Spleen (tissue), 11 donors: ENCODE results near the gene ST6GALNAC1. TPM values are rescaled to one million over a fixed set of nuclear protein-coding genes. Genes with fewer than 3 reads are reported as not detected.
"Not testable (repeated sequence)": the region's sequence is repeated elsewhere in the genome, so short reads cannot be mapped to it uniquely, and the experiment has no call there.

Experiments used
- DNase-seq: peaks from one replicate; pipeline ENCODE4 v3.0.0-alpha.2; 2020
- H3K27ac ChIP-seq, 8 donors: fragments of 200-600 bp; sonication (generic) in 7 of 8; 1 replicate in 4 of 8; 2 replicates in 4 of 8; pipeline versions ENCODE4 v1.5.0 to v1.8.0; 2016 to 2021; ENCODE audit warnings: inconsistent platforms in 4 of 8, mild to moderate bottlenecking in 4 of 8, moderate library complexity in 1 of 8
- H3K27me3 ChIP-seq, 7 donors: fragments of 200-600 bp; sonication (generic) in 6 of 7; replicated peaks in 1 of 7; 1 replicate in 4 of 7; 2 replicates in 3 of 7; pipeline versions ENCODE4 v1.5.0 to v1.8.0; 2016 to 2021; ENCODE audit warnings: inconsistent platforms in 3 of 7, mild to moderate bottlenecking in 1 of 7
- H3K36me3 ChIP-seq, 6 donors: fragments of 200-600 bp; sonication (generic) in 5 of 6; 1 replicate in 4 of 6; 2 replicates in 2 of 6; pipeline versions ENCODE4 v1.5.0 to v1.8.0; 2016 to 2021; ENCODE audit warnings: inconsistent platforms in 2 of 6
- H3K4me1 ChIP-seq, 6 donors: fragments of 200-600 bp; sonication (generic) in 5 of 6; 1 replicate in 3 of 6; 2 replicates in 3 of 6; pipeline versions ENCODE4 v1.5.0 to v1.8.0; 2016 to 2021; ENCODE audit warnings: inconsistent platforms in 3 of 6
- H3K4me3 ChIP-seq, 8 donors: fragments of 200-600 bp; sonication (generic) in 7 of 8; 1 replicate in 4 of 8; 2 replicates in 4 of 8; pipeline versions ENCODE4 v1.5.0 to v1.8.0; 2016 to 2021; ENCODE audit warnings: inconsistent platforms in 4 of 8, mild to moderate bottlenecking in 4 of 8, moderate library complexity in 2 of 8
- H3K9me3 ChIP-seq, 8 donors: fragments of 200-600 bp; sonication (generic) in 7 of 8; 1 replicate in 4 of 8; 2 replicates in 4 of 8; pipeline versions ENCODE4 v1.5.0 to v1.8.0; 2016 to 2021; ENCODE audit warnings: inconsistent platforms in 4 of 8
- POLR2A ChIP-seq, 3 donors: fragments of 450-650 bp; IDR thresholded peaks; one replicate each; pipeline ENCODE4 v1.5.1; 2017; ENCODE audit warnings: antibody characterized with exemption in 3 of 3, mild to moderate bottlenecking in 1 of 3
- POLR2AphosphoS5 ChIP-seq, 3 donors: sonication (generic); formaldehyde crosslinking; IDR thresholded peaks; one replicate each; pipeline ENCODE4 v1.5.1; 2017; ENCODE audit warnings: antibody characterized with exemption in 3 of 3
- WGBS, 5 donors: extraction: QIAGEN DNeasy Blood & Tissue Kit in 3 of 5; methylation state at CpG; one replicate each; pipeline versions ENCODE4 v1.1.5 to v1.1.7; 2013 to 2018; 5-methylcytosine and 5-hydroxymethylcytosine counted together
- intact Hi-C: fragments of 100-400 bp; cut with DNase I; formaldehyde crosslinking; loops from one replicate; pipeline ENCODE4 v1.15.0; 2023; ENCODE audit warnings: low total_unique reads
- polyA plus RNA-seq, 3 donors: library from polyadenylated mRNA; stranded (reverse); fragments of 200-250 nt; gene quantifications; one replicate each; pipeline ENCODE4 v1.2.1, GENCODE V29; 2013
- total RNA-seq, 7 donors: library from RNA; depleted of rRNA in 3 of 7; stranded (reverse); fragments of >200 nt in 3 of 7; fragmentation: NEBNext Ultra II Directional in 4 of 7; extraction: Animal tissue kit (Norgen Biotek cat#: 25700) in 4 of 7; gene quantifications; one replicate each; pipeline versions ENCODE4 v1.1.0 to v1.2.1, GENCODE V29; 2016 to 2021
- TF ChIP-seq, protein P1 (sequence below), 11 experiments: fragments of 200-600 bp in 7 of 11; fragments of 450-650 bp in 4 of 11; sonication (generic) in 4 of 11; IDR thresholded peaks in 8 of 11; conservative IDR thresholded peaks in 3 of 11; 1 replicate in 7 of 11; 2 replicates in 4 of 11; pipeline versions ENCODE4 v1.4.0 to v1.8.0; 2016 to 2021; ENCODE audit warnings: antibody characterized with exemption in 11 of 11, inconsistent platforms in 4 of 11, mild to moderate bottlenecking in 1 of 11
- donor health status: healthy with polysubstance abuse.
- donor health status: DM: no; HTN: no; CAD: no; lungs with moderate emphysema.
- donor health status: DM: no; HTN: no; CAD: no.
- donor health status: Bipolar disorder and iron deficiency.
- donor health status: healthy.
- donor health status: DM: no; HTN: no; CAD: no.
- donor health status: DM: yes; HTN: yes; CAD: no.

ST6GALNAC1 gene
- total and polyA plus RNA-seq, 10 donors = 2.3 to 25.3 (median 12.9) TPM

DNA sequence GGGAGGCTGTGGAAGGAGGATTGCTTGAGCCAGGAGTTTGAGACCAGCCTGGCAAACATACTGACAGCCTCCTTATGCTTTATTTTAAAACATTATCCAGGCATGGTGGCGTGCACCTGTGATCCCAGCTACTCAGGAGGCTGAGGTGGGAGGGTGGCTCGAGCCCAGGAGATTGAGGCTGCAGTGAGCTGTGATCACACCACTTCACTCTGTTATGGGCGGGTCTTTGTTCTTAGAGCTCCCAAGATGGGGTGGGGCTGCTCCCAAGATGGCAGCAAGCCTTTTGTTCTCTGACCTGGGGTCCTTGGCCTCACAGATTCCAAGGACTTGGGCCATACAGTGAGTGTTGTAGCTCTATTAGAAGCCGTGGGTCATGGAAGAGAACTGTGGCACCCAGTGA, 31.8 kb downstream of the ST6GALNAC1 start:
- Histone ChIP-seq H3K27me3 (no peaks in the 10 kb centered on the region), H3K4me3 (no peak overlapping the region), H3K9me3 (peaks cover 0 to 7% (median 0%) of the 10 kb centered on the region in 8 donors), H3K4me1 (no peaks in the 10 kb centered on the region), H3K27ac (no peak overlapping the region), H3K36me3 (no peaks in the 10 kb centered on the region)
- no peak for TF ChIP-seq POLR2AphosphoS5 (IDR thresholded peaks at IDR 0.05)
- TF ChIP-seq, protein P1, sequence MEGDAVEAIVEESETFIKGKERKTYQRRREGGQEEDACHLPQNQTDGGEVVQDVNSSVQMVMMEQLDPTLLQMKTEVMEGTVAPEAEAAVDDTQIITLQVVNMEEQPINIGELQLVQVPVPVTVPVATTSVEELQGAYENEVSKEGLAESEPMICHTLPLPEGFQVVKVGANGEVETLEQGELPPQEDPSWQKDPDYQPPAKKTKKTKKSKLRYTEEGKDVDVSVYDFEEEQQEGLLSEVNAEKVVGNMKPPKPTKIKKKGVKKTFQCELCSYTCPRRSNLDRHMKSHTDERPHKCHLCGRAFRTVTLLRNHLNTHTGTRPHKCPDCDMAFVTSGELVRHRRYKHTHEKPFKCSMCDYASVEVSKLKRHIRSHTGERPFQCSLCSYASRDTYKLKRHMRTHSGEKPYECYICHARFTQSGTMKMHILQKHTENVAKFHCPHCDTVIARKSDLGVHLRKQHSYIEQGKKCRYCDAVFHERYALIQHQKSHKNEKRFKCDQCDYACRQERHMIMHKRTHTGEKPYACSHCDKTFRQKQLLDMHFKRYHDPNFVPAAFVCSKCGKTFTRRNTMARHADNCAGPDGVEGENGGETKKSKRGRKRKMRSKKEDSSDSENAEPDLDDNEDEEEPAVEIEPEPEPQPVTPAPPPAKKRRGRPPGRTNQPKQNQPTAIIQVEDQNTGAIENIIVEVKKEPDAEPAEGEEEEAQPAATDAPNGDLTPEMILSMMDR (IDR thresholded peaks at IDR 0.05 in 8 of 11, conservative IDR thresholded peaks at IDR 0.05 in 3 of 11) = no peak
- TF ChIP-seq POLR2A (IDR thresholded peaks at IDR 0.05) = no peak
- intact Hi-C loops = no loop called here
- WGBS, 5 donors = 64 to 98% (median 86%) methylated on average over 4 of the region's 4 CpGs
- no peak for DNase-seq

DNA sequence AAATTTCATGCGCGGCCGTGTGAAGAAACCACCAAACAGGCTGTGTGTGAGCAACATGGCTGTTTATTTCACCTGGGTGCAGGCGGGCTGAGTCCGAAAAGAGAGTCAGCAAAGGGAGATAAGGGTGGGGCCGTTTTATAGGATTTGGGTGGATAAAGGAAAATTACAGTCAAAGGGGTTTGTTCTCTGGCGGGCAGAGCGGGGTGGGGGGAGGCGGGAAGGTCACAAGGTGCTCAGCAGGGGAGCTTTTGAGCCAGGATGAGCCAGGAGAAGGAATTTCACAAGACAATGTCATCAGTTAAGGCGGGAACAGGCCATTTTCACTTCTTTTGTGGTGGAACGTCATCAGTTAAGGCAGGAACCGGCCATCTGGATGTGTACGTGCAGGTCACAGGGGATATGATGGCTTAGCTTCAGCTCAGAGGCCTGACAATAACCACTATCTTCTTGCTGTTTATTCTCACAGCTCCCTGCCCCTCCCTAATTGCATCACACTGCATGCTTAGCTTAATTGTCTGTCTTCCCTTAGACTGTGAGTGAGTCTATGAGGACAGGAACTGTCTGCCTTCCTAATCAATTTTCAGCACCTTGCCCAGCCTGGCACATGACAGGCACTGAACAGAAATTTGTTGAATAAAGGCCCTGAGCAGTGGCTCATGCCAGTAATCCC, 32.3 kb downstream of the ST6GALNAC1 start:
- DNase-seq = not testable (repeated sequence)

DNA sequence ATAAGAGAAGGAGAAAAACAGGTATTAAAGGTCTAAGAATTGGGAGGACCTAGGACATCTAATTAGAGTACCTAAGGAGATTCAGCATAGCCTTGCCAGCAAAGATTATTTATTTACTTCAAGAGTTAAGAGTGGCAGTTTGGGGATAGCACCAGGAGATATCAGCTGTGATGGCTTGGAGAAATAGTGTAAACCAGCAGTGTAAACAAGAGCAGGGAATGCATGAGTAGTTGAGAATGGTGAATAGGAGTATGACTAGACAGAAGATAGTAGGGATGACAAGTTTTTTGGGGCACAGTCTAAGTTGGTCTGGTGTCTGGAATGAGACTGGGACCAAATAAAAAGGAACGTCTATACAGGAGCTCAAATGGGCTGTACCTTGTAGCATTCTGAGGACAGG, 36.9 kb downstream of the ST6GALNAC1 start:
- DNase-seq, H3K27me3 ChIP-seq, H3K4me1 ChIP-seq, H3K27ac ChIP-seq, H3K9me3 ChIP-seq, intact Hi-C loops, H3K36me3 ChIP-seq, H3K4me3 ChIP-seq: not testable (repeated sequence)
- 61 to 95% (median 81%) methylated on average over 1 of the region's 1 CpG for WGBS, 5 donors

More for the DNA sequence above, 32.3 kb downstream of the ST6GALNAC1 start:
- H3K4me3 ChIP-seq, H3K9me3 ChIP-seq, H3K4me1 ChIP-seq, H3K27ac ChIP-seq, H3K27me3 ChIP-seq, intact Hi-C loops, H3K36me3 ChIP-seq: not testable (repeated sequence)
- 67 to 71% (median 68%) methylated on average over 13 of the region's 13 CpGs for WGBS, 5 donors

DNA sequence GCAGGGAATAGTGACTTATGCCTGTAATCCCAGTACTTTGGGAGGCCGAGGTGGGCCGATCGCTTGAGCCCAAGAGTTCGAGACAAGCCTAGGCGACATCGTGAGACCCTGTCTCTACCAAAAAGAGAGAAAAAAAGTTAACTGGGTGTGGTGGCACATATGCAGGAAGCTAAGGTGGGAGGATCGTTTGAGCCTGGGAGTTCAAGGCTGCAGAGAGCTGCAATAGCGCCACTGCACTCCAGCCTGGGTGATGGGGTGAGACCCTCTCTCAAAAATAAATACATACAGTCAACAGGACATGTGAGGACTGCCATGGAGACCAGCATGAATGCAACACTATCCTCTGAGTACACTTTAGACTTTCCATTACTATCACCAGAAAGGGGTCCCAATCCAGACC, 42.5 kb downstream of the ST6GALNAC1 start:
- no peaks in the 10 kb centered on the region for H3K9me3 ChIP-seq
- H3K4me1 ChIP-seq = peaks cover 17 to 52% (median 41%) of the 10 kb centered on the region in 6 donors
- H3K27me3 ChIP-seq = peaks cover 0 to 16% (median 0%) of the 10 kb centered on the region in 7 donors
- intact Hi-C loops = no loop called here
- no peak overlapping the region for H3K4me3 ChIP-seq
- DNase-seq = no peak
- 71 to 80% (median 72%) methylated on average over 8 of the region's 8 CpGs for WGBS, 5 donors
- no peaks in the 10 kb centered on the region for H3K36me3 ChIP-seq
- peak overlapping the region in 7 of 8 donors; percentile 52 to 85 (median 76) for H3K27ac ChIP-seq
- TF ChIP-seq POLR2AphosphoS5 (IDR thresholded peaks at IDR 0.05) (no peak), POLR2A (IDR thresholded peaks at IDR 0.05) (no peak)
- TF ChIP-seq, protein P1 (IDR thresholded peaks at IDR 0.05 in 8 of 11, conservative IDR thresholded peaks at IDR 0.05 in 3 of 11) = no peak

DNA sequence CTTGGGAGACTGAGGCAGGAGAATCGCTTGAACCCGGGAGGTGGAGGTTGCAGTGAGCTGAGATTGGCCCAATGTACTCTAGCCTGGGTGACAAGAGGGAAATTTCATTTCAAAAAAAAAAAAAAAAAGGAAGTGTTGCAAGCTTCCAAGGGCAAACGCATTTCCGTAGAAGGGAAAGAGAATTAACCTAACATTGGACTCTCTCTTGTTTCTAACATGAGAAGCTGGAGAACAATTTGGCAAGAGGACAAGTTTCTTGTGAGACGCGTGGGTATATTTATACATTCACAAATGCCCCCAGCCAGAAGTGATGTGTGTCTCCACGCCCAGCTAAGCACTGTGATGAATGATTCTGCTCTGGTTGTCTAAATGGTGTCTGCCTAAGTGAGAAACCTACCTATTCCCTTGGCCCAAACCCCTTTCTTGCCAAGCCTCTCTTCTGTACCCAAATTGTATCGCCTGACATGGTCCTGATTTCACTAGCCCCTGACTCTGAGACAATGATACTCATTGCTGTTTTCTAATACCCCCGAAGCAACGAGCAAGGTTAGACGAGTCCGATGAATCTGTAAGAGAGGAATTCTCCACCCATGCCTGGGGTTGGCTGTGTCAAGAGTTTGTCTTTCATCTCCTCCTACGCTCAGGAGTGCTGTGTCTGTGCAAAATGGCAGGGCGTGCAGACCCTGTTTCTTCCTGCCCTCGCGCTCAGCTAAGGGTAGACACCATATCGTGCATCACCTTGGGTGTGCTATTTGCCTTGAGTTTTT, 43.7 kb downstream of the ST6GALNAC1 start:
- Histone ChIP-seq H3K27ac (peak overlapping the region in 7 of 8 donors; percentile 65 to 85 (median 76)), H3K36me3 (no peaks in the 10 kb centered on the region), H3K4me1 (peaks cover 17 to 52% (median 41%) of the 10 kb centered on the region in 6 donors), H3K27me3 (peaks cover 0 to 19% (median 0%) of the 10 kb centered on the region in 7 donors), H3K4me3 (peak overlapping the region in 1 of 8 donors; percentile 31), H3K9me3 (no peaks in the 10 kb centered on the region)
- no peak for DNase-seq
- WGBS, 5 donors = 48 to 64% (median 50%) methylated on average over 17 of the region's 17 CpGs
- intact Hi-C loops = no loop called here
- TF ChIP-seq POLR2AphosphoS5 (IDR thresholded peaks at IDR 0.05) (peak in 1 of 3 donors; percentile 32), POLR2A (IDR thresholded peaks at IDR 0.05) (no peak)
